SHP77 (cell line): Measurements from ENCODE around the gene LHX3.
A peak's percentile ranks its signal among the peaks of the same experiment; 100 is the strongest.

Experiments
- DNase-seq, 2 experiments: peaks; one replicate each; lab custom pipeline; 2025; lab: John Stamatoyannopoulos, UW

The LHX3 gene

DNA sequence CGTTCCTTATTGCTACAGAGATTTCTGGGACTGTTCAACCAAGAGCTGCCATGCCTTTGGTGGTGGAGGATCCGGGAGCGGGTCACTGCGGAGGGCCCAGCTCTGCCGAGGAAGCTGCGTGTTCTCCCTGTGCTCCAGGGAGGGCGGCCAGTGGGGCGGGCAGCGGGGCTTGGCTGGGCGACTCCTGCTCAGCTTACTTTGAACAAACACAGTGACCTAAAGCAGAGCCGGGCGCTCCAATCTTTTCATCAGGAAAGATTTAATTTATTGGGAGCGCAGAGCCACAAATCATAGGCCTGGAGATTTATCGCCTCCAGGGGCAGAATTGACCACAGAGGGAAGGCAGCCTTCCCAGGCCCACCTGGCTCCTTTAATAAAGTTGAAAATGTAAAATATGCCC, 27.7 kb downstream of the LHX3 start:
- DNase-seq = no peak

DNA sequence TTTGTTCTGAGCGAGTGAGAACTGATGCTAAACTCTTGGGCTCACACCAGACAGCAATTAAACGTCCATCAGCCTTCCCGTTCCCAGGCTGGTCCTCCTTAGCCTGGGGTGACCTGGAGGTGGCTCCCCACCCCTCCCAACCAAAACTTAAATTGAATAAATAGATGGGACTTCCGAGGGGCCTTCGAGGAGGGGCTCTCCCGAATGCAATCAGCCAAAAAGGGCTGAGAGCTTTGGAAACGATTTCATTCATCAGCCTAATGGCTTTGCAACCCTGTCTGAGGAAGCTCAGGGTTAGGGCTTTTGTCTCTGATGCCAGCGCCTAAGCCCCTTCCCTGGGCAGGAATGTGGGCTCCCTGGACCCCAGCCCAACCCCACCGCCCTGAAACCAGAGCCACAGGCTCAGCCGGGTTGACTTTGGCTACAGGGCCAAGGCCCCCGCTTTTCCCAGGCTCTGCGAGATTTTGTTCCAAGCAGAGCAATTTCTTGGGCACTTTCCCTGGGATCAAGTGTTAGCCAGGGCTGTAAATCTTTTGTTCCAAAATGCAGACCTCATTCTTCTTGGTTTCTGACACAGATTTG, 29.2 kb downstream of the LHX3 start:
- DNase-seq = no peak

DNA sequence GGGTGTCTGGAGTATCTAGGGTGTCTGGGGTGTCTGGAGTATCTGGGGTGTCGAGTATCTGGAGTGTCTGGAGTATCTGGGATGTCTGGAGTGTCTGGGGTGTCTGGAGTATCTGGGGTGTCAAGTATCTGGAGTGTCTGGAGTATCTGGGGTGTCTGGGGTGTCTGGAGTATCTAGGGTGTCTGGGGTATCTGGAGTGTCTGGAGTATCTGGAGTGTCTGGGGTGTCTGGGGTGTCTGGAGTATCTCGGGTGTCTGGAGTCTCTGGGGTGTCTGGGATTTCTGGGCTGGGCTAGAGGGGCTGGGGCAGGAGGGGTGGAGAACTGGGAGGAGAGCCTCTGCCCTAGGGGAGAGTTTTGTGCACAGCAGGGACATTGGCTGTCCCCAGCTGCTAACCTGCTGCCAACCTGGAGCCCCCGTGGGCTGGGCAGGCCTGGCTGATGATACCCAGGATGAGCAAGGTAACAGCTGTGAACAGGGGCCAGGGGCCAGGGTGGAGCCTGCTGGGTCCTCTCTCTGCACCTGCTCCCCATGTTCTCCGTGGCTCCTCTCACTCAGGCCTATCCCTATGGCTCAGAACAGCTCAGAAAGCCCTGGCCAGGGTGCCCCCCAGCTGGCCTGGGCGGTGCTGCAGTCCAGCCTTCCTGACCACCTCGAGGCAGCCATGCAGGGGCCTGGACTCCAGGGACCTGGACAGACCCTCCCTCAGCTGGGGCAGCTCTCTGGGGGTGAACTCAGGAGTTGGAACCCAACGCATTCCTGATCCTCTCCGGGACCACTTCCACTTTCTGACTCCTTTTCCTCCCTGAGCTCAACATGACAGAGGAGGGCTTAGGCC, 29.9 kb downstream of the LHX3 start:
- no peak for DNase-seq

DNA sequence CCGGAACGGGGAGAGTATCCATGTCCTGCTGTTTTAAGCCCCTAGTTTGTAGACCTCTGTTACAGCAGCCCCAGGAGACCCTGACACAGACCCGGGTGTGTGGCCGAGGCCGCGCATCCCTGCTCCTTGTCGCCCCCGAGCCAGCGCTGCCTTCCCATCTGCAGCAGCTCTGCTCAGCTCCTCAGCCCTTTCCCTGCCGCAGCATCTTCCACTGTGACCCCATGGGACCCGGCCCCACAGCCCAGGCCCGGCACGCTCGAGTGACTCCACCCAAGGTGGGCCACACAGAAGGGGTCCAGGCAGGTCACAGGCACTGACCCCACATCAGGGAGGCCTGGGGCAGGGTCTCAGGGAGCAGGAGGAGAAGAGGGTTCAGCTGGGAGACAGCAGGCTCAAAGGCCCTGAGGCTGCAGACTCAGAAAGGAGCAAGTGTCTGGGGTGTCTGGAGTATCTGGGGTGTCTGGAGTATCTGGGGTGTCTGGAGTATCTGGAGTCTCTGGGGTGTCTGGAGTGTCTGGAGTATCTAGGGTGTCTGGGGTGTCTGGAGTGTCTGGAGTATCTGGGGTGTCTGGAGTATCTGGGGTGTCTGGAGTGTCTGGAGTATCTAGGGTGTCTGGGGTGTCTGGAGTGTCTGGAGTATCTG, 31.2 kb downstream of the LHX3 start:
- no peak for DNase-seq

DNA sequence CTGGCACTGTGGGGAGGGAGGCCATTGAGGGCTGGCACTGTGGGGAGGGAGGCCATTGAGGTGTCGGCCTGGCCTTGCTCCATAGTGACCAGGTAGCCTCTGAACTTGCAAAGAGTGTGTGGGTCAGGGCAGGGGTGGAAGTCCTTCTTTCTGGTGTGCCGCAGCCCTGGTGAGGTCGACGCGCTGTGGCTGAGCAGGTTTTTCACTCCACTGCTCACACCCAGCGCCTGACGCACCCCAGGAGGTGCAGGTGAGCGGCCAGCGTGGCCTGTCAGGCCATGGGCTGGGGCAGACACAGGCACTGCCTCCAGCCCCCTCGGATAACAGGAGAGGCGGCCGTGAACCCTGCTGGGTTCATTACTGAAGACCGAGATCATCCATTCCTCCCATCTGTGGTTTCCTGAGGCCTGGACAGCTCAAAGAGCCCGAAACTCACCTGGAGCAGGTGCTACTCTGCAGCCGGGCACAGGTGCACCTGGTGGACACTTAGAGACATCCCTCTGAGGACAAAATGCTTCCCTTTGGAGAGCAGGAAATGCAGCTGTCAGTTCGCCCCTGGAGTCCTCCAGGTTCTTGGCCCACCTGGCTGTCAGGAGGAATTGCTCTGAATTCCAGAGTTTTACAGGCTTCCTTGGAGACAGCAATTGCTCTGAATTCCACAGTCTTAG, 32.4 kb downstream of the LHX3 start:
- no peak for DNase-seq

DNA sequence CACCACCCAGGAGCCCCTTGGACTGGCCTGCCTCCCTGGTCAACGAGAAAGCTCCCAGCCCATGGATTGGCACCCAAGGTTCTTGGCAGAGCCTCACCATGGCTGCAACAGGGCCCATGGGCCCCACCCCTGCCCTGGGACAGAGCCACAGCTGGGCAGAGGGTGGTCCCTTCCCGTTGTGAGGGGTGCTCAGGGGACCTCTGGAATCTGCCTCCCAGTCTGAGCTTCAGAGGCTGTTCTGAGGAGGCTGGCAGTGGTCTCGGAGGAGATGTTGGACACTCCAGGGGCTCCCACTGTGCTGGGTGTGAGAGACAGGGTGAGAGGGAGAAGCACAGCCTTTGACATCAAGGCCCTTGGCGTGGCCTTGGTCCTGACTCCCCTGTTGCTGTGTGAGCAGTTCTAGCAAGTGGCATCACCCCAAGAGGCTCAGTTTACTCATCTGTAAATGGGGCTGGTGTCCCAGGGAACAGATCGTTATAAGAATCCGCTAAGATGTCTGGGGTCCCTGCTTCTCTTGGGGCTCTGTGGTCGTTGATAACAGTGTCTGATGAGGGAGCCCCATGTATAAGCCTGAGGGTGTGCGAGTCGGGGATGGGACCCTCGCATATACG, 33.0 kb downstream of the LHX3 start:
- no peak for DNase-seq

DNA sequence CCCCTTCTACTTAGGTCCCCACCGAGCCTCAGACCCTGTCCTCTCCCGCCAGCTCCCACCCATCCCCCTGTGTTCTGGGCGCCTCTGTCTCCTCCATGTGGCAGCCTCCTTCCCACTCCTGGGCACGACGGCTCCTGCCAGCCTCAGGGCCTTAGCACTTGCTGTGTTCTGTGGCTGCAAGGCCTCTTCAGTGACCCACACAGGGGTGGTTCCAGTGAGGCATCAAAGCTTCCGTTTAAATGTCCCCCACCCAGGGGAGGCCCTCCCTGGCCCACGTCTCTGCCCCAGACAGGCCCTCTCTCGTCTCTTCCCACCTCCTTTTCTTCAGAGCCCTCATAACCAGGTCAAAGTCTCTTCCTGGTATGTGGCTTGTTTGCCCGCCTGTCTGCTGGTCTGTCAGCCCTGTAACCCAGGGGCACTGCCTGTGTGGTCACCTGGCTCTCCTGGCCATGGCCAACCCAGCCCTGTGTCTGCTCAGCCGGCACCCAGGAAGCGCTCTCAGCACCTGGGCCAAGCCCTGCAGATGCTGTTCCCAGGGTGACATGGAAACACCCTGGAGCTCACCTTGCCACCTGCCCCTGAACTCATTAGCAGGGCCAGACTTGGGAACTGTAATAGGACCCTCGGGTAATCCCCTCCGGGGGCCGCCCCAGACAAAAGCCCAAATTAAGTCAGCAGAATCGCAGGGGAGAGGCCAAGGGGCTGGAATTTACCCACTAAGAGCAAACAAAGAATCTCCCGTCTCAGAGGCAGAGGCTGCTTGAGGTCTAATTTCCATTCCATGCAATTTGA, 33.7 kb downstream of the LHX3 start:
- DNase-seq = no peak

DNA sequence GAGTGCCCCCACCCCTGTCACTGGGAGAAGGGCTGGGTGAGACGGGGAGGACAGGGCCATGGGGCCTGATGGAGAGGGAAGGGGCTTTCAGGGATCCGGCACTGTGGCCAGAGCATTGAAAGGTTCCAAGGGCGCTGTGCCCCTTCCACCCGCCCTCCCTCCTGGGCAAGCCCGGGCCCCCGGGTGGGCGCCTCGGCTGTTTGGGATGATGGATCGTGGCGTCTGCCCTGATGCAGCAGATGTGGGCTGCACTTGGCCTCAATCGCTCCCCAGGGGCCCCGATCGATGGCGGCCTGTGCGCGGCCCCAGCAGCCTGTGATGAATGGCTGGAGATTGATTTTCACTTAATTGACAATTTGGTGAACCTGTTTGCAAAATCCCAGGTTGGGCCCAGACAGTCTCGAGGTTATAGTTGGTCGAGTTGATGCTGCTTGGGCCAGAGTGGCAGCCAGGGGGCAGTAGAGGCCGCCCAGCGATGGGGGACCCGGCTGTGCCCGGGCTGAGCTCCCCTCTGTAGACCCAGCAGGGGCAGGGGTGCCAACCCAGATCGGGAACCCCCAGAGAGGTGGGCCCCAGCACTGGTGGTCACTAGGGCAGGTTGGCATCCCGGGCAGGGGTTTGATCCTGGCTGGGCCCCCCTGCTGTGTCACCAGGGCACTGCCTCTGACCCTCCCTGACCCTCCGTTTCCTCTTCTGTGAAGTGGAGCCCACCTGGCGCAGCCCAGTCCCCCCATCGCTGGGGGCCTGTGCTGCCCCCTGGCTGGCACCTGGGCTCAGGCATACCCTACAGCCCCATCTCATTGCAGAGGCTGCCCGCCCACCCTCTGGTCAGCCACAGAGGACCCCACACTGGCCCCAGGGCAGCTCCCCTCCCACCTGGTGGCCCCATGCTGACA, 34.7 kb downstream of the LHX3 start:
- peak in 1 of 2 experiments; percentile 19 for DNase-seq

DNA sequence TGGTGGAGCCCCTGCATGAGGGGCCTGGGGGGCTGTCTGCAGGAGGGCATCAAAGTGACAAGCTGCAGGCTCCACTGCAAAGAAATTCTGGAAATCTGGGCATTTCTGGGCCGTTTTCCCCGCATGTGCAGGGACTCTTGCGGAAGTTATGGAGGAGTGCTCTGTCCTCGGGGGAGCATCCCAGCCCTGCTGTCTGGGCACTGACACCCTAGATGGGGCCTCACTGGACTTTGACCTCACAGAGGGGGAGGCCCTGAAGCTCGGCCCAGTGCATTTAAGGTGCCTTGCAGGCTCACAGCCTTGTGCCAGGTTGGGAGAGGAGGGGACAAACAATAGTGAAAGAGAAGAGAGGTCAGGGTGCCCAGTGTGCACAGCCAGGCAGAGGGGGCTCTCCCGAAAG, 35.4 kb downstream of the LHX3 start:
- DNase-seq = no peak

DNA sequence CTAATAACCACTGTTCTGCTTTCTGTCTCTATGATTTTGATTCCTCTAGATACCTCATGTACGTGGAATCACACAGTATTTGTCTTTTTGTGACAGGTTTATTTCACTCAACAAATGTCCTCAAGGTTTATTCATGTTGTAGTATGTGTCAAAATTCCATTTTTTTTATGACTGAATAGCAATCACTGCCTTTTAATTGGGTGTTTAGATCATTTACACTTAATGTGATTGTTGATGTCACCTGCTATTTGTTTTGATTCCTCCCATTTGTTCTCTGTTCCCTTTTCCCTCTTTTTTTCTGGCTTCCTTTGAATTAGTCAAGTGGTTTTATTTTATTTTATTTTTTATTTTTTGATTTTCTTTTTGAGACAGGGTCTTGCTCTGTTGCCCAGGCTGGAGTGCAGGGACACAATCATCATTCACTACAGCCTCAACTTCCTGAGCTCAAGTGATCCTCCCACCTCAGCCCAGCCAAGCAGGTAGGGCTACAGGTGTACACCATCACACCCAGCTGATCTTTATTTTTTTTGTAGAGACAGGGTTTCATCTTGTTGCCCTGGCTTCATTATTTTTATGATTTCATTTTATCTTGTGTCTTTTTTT, 41.6 kb downstream of the LHX3 start:
- DNase-seq = no peak

DNA sequence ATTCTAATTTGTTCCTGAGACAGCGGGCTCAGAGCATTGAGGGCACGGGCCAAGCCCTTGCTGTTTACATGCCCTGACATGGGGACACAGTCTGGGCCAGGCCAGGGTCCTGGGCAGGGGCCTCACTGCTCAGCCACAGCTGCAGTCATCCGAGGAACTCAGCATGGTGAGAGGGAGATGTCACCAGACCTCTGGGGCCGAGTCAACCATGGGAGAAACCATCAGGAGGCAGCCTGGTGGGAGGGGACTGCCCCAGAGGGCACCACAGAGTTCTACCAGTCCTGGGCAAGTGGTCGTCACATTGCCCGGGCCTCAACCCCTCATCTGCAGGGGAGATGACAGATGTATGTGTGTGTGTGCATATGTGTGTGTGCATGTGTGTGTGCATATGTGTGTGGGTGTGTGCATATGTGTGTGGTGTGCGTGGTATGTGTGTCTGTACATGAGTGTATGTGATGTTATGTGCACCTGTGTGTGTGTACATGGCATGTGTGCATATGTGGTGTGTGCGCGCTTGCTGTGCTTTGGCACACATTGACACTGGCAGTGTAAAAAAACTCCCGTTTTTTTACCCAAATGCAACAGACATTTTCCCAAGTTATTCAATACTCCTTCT, 43.8 kb downstream of the LHX3 start:
- no peak for DNase-seq

DNA sequence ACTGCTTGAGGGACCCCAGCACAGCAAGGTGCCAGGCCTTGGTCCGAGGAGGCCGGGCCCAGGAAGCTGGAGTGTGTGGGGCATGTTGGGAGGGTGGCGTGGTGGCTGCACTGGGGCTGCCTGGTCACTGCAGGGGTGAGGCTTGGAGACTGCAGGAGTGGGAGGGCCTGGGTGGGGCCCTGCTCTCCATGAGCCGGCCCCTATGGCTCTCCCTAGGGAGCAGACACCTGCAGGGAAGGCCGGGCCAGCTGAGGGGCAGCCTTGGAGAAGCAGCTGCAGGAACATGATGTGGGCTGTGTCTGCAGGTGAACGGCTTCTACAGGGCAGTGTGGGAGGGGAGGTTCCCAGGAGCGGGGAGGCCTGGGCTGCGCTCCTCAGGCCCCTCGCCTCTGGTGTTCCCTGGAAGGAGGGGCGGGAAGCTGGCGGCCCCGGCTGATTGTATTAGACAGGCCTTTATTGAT, 44.5 kb downstream of the LHX3 start:
- peak; percentile 51 to 60 for DNase-seq

DNA sequence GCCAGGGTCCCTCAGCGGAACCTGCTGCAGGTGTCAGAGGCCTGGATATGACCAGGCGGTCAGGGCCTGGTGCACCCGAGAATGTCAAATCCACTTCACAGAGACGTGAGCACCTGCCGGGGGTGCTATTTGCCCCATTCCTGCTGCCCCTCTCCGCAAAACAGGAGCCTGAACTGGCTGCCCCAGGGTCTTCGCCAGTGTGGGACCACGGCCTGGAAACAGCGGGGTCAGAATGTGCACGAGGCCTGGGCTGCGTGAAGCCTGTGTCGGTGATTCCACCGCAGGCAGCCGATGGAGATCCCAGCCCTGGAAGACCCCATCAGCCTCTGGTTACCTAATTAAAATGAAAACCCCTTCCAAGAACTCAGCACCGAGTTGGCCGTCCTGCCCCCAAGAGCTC, 45.1 kb downstream of the LHX3 start:
- no peak for DNase-seq

DNA sequence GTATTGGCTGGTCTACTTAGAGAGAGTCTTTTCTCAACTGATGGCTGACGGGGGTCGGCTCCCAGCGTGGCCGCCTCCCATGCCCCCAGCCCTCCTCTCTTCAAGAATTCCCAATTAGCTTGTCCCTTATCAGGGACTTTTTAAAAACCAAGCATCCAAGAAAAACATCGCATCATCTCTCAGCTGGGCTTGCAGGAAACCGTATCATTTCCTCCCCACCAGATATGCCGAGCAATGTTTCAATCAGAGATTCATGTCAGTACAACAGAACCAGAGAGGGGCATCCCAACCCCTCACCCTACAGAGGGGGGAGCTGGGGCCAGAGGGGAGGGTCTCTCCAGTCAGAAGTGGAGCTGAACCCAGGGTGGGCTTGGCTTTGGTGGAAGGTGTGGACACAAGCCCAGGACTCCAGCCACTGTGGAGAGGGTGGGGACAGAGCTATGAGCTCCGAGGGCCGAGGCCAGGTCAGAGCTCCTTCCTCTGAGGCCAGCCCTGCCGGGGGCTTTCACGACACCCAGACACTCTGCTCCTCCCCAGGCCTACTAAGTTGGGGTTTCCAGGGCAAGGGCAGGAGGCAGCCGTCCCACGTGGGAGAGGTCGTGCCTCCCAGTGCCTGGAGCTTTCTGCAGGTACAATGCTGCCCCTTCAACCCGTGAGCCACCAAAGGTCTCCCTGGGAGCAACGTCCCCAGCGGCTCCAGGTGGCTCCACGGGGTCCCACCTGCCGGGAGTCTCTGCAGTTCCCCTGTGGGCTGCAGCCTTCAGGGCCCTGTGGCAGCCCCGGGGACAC, 47.3 kb downstream of the LHX3 start:
- no peak for DNase-seq

DNA sequence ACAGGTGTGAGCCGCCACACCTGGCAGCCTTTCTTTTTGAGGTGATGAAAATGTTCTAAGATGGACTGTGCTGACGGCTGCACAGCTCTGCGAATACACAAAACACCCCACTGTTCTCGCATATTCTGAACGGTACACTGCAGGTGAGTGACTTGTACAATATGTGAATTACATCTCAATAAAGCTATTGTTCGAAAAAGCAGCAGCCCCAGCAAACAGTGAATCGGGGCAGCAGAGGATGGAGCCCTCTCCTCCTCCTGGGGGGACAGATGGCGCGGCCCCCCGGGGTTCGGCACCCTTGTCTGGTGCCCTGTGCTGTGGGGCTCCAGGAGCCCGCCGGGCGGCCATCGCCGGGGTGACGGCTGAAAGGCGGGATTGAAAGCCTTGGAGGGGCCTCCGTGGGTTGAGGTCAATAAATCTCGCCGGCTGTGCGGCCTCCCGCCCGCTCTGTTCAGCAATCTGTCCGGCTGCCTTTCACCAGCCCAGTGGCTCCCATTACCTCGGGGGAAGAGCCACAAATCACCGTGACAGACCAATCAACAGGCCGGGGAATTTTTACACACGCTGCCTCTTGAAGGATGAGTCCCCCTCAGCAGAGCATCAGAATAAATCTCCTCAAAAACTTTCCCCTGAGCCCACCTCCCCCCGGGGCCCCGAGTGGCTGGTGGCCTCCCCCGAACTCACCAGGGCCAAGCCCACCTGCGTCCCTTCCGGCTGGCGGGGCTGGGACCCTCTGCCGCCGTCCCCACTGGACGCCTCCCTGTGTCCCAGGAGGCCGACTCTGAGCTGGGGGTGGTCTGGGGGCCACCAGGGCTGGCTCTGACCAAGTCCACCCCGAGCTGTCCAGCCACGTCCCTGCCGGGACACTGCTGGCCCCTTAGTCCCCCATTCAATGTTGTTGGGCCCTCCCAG, 48.5 kb downstream of the LHX3 start:
- no peak for DNase-seq

DNA sequence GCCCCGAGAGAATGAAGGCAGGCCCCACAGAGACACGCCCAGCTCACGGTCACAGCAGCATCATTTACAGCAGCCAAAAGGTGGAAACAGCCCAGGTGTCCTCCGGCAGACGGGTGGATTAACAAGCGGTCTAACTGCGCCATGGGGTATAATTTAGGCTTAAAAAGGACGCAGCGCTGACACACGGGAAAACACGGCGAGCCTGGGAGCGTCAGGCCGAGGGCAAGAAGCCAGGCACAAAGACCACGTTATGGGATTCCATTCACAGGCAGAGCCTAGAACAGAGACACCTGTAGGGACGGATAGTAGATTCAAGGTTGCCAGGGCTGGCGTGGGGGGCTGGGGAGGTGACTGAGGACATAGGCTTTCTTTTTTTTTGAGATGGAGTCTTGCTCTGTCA, 49.4 kb downstream of the LHX3 start:
- DNase-seq = no peak

DNA sequence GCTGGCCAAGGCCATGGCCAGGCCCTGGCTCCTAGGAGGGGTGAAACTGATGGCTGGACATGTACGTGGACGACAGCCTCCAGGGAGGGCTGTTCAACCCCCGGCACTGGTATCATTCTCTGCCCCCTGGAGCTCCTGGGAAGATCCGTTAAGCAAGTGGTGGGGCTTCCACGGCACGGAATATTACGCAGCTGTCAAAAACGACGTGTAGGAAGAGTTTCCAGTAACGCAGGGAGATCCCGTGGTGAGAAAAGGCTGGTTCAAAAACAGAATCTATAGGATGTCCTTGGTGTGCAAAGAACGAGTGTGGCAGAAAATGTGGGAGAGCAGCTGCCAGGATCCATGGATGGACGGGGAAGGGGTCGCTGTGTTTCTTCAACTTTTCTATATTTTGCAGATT, 50.0 kb downstream of the LHX3 start:
- DNase-seq = no peak
